H9 (cell line): ENCODE results near the gene NMRK1. TPM values are rescaled to one million over a fixed set of nuclear protein-coding genes. Genes with fewer than 3 reads are reported as not detected.

Experiments
- DNase-seq: peaks from one replicate; pipeline ENCODE4 v3.0.0-alpha.2; 2017
- H2AFZ ChIP-seq: one replicate; pipeline ENCODE4 v1.6.1; 2013; ENCODE audit warnings: mild to moderate bottlenecking, low read length, control low read depth, moderate library complexity
- H2AK5ac ChIP-seq: 2 replicates; pipeline ENCODE4 v1.6.1; 2013; ENCODE audit warnings: low read length, control low read depth, mixed read lengths; ENCODE audit not compliant: insufficient read length
- H2BK120ac ChIP-seq: one replicate; pipeline ENCODE4 v1.6.1; 2013; ENCODE audit warnings: low read depth, mild to moderate bottlenecking, low read length, control low read depth, inconsistent platforms; ENCODE audit not compliant: poor library complexity, severe bottlenecking
- H2BK12ac ChIP-seq: 2 replicates; pipeline ENCODE4 v1.6.1; 2013; ENCODE audit warnings: low read length, control low read depth, mixed read lengths, low read depth; ENCODE audit not compliant: insufficient read length
- H2BK15ac ChIP-seq: 2 replicates; pipeline ENCODE4 v1.6.1; 2013; ENCODE audit warnings: low read depth, low read length, control low read depth
- H2BK20ac ChIP-seq: one replicate; pipeline ENCODE4 v1.6.1; 2013; ENCODE audit warnings: low read depth, mild to moderate bottlenecking, low read length, control low read depth, inconsistent platforms; ENCODE audit not compliant: poor library complexity, severe bottlenecking
- H2BK5ac ChIP-seq: 2 replicates; pipeline ENCODE4 v1.6.1; 2013; ENCODE audit warnings: low read length, control low read depth, mixed read lengths; ENCODE audit not compliant: insufficient read length
- H3K14ac ChIP-seq: 2 replicates; pipeline ENCODE4 v1.6.1; 2013; ENCODE audit warnings: low read length, control low read depth; ENCODE audit not compliant: insufficient read depth
- H3K18ac ChIP-seq: 2 replicates; pipeline ENCODE4 v1.6.1; 2013; ENCODE audit warnings: low read depth, mild to moderate bottlenecking, mixed read lengths, low read length, control low read depth; ENCODE audit not compliant: insufficient read length
- H3K23ac ChIP-seq: 2 replicates; pipeline ENCODE4 v1.6.1; 2013; ENCODE audit warnings: low read length, control low read depth, mixed read lengths, low read depth; ENCODE audit not compliant: insufficient read length
- H3K23me2 ChIP-seq: 2 replicates; pipeline ENCODE4 v1.6.1; 2013; ENCODE audit warnings: low read depth, mild to moderate bottlenecking, mixed read lengths, low read length, control low read depth; ENCODE audit not compliant: insufficient read length, poor library complexity, severe bottlenecking
- H3K27ac ChIP-seq: 2 replicates; pipeline ENCODE4 v1.5.1; 2013; ENCODE audit warnings: low read length, control low read depth, mixed read lengths, low read depth; ENCODE audit not compliant: insufficient read length
- H3K27me3 ChIP-seq: 2 replicates; pipeline ENCODE4 v1.6.1; 2013; ENCODE audit warnings: low read length, control low read depth, inconsistent platforms; ENCODE audit not compliant: insufficient read depth
- H3K4ac ChIP-seq: 2 replicates; pipeline ENCODE4 v1.6.1; 2013; ENCODE audit warnings: low read depth, mild to moderate bottlenecking, control low read depth, inconsistent platforms, low read length, moderate library complexity
- H3K4me1 ChIP-seq: 2 replicates; pipeline ENCODE4 v1.6.1; 2013; ENCODE audit warnings: low read length, control low read depth, inconsistent platforms; ENCODE audit not compliant: insufficient read depth
- H3K4me2 ChIP-seq: 2 replicates; pipeline ENCODE4 v1.6.1; 2013; ENCODE audit warnings: low read length, control low read depth, mixed read lengths; ENCODE audit not compliant: insufficient read length, insufficient read depth
- H3K56ac ChIP-seq: 2 replicates; pipeline ENCODE4 v1.6.1; 2013; ENCODE audit warnings: low read depth, mild to moderate bottlenecking, mixed read lengths, low read length, control low read depth; ENCODE audit not compliant: insufficient read length
- H3K79me1 ChIP-seq: 2 replicates; pipeline ENCODE4 v1.6.1; 2013; ENCODE audit warnings: low read depth, mild to moderate bottlenecking, moderate library complexity, low read length, control low read depth, inconsistent platforms; ENCODE audit not compliant: insufficient read depth, poor library complexity, severe bottlenecking
- H3K79me2 ChIP-seq: 2 replicates; pipeline ENCODE4 v1.6.1; 2013; ENCODE audit warnings: low read length, control low read depth, inconsistent platforms; ENCODE audit not compliant: insufficient read depth
- H3K9ac ChIP-seq: 2 replicates; pipeline ENCODE4 v1.6.1; 2013; ENCODE audit warnings: low read length, control low read depth, mixed read lengths; ENCODE audit not compliant: insufficient read length; ENCODE audit errors: extremely low read depth
- H3K9me3 ChIP-seq: one replicate; pipeline ENCODE4 v1.6.1; 2013; ENCODE audit warnings: low read depth, low read length, inconsistent platforms; ENCODE audit not compliant: control insufficient read depth
- H3T11ph ChIP-seq: one replicate; pipeline ENCODE4 v1.6.1; 2013; ENCODE audit warnings: mild to moderate bottlenecking, low read length, control low read depth, inconsistent platforms
- H4K20me1 ChIP-seq: one replicate; pipeline ENCODE4 v1.6.1; 2013; ENCODE audit not compliant: control insufficient read depth, insufficient read length, insufficient read depth
- H4K5ac ChIP-seq: 2 replicates; pipeline ENCODE4 v1.6.1; 2013; ENCODE audit warnings: low read depth, mild to moderate bottlenecking, mixed read lengths, low read length, control low read depth; ENCODE audit not compliant: insufficient read length
- H4K8ac ChIP-seq: replicated peaks from 2 replicates; pipeline ENCODE4 v1.6.1; 2013; ENCODE audit warnings: low read length, control low read depth, mixed read lengths, low read depth; ENCODE audit not compliant: insufficient read length
- H4K91ac ChIP-seq: 2 replicates; pipeline ENCODE4 v1.6.1; 2013; ENCODE audit warnings: low read depth, mild to moderate bottlenecking, moderate library complexity, mixed read lengths, low read length, control low read depth; ENCODE audit not compliant: insufficient read length
- H3K27ac Mint-ChIP-seq, 3 experiments: 2 replicates in 2 of 3; 3 replicates in 1 of 3; pipeline ENCODE4 v1.8.0; 2020 to 2021; ENCODE audit warnings: mixed read lengths in 3 of 3, mild to moderate bottlenecking in 1 of 3, moderate library complexity in 1 of 3
- H3K27me3 Mint-ChIP-seq: 2 replicates; pipeline ENCODE4 v1.8.0; 2021; ENCODE audit warnings: low read depth, mild to moderate bottlenecking, moderate library complexity, mixed read lengths
- H3K36me3 Mint-ChIP-seq, 3 experiments: 2 replicates in 2 of 3; 3 replicates in 1 of 3; pipeline ENCODE4 v1.8.0; 2020 to 2021; ENCODE audit warnings: low read depth in 3 of 3, mixed read lengths in 3 of 3; ENCODE audit not compliant: insufficient read depth in 1 of 3
- H3K4me1 Mint-ChIP-seq, 2 experiments: 2 replicates each; pipeline ENCODE4 v1.8.0; 2020; ENCODE audit warnings: mixed read lengths in 2 of 2
- H3K4me3 Mint-ChIP-seq, 2 experiments: 2 replicates in 1 of 2; 3 replicates in 1 of 2; pipeline ENCODE4 v1.8.0; 2020 to 2021; ENCODE audit warnings: mild to moderate bottlenecking in 2 of 2, mixed read lengths in 2 of 2, moderate library complexity in 1 of 2
- H3K9me3 Mint-ChIP-seq, 2 experiments: 2 replicates in 1 of 2; 3 replicates in 1 of 2; pipeline ENCODE4 v1.8.0; 2020; ENCODE audit warnings: mild to moderate bottlenecking in 2 of 2, mixed read lengths in 2 of 2, moderate library complexity in 1 of 2
- CTCF ChIP-seq: fragments of 200-600 bp; sonication (generic); conservative IDR thresholded peaks from 3 replicates; pipeline ENCODE4 v1.8.0; 2021; ENCODE audit warnings: antibody characterized with exemption, mild to moderate bottlenecking
- whole genome bisulfite sequencing: extraction: QIAGEN DNeasy Blood & Tissue Kit; methylation state at CpG from one replicate; pipeline ENCODE4 v1.1.7; 2013; ENCODE audit warnings: missing lambda C conversion rate, low lambda C conversion rate, mixed read lengths; ENCODE audit not compliant: insufficient read length; ENCODE audit errors: extremely low coverage; 5-methylcytosine and 5-hydroxymethylcytosine counted together
- total RNA-seq: library from RNA; stranded (reverse); gene quantifications from 2 replicates; pipeline ENCODE4 v1.2.1, GENCODE V29; 2021

The NMRK1 gene
- total RNA-seq, 1 experiment from 2014 or later: 3.0 TPM

GRCh38 chr9:75085640-75086039 lies 2.3 kb downstream of the NMRK1 start:
- no peak overlapping the region for H3K9ac ChIP-seq
- no peak overlapping the region for H2BK120ac ChIP-seq
- H2AK5ac ChIP-seq: no peak overlapping the region
- no peak overlapping the region for H2BK5ac ChIP-seq
- no CpG with 5 or more reads among the region's 1 CpG for WGBS
- H3K36me3 Mint-ChIP-seq: peaks cover 0 to 4% (median 0%) of the 10 kb centered on the region in 3 experiments; a peak in 1 of 7 replicates
- no peak overlapping the region for H2BK15ac ChIP-seq
- no peak overlapping the region for H3T11ph ChIP-seq
- no peaks in the 10 kb centered on the region; the same call in 1 of the 2 replicates for H3K27me3 Mint-ChIP-seq
- H4K5ac ChIP-seq: no peak overlapping the region
- no peaks in the 10 kb centered on the region; a peak in 1 of 5 replicates for H3K9me3 Mint-ChIP-seq
- no peaks in the 10 kb centered on the region for H3K9me3 ChIP-seq
- no peaks in the 10 kb centered on the region for H3K79me1 ChIP-seq
- H2BK12ac ChIP-seq: no peak overlapping the region
- H3K4ac ChIP-seq: no peak overlapping the region
- peaks cover 8% of the 10 kb centered on the region for H3K23me2 ChIP-seq
- H3K4me1 ChIP-seq: no peaks in the 10 kb centered on the region
- H3K56ac ChIP-seq: no peak overlapping the region
- H4K8ac ChIP-seq: no peak overlapping the region
- H2AFZ ChIP-seq: no peak overlapping the region
- no peak overlapping the region for H3K18ac ChIP-seq
- no peak for DNase-seq
- H3K27ac ChIP-seq: no peak overlapping the region
- no peaks in the 10 kb centered on the region for H3K27me3 ChIP-seq
- H3K4me3 Mint-ChIP-seq: no peak overlapping the region; a peak in 1 of 5 replicates
- H3K23ac ChIP-seq: no peak overlapping the region
- no peaks in the 10 kb centered on the region; the same call in 1 of the 2 replicates for H3K79me2 ChIP-seq
- no peak overlapping the region for H3K4me2 ChIP-seq
- H3K14ac ChIP-seq: no peak overlapping the region
- peaks cover 27 to 41% of the 10 kb centered on the region in 2 experiments for H3K4me1 Mint-ChIP-seq
- no peaks in the 10 kb centered on the region for H4K20me1 ChIP-seq
- no peak overlapping the region for H4K91ac ChIP-seq
- H2BK20ac ChIP-seq: no peak overlapping the region
- no peak for TF ChIP-seq CTCF
- no peak overlapping the region for H3K27ac Mint-ChIP-seq
